Sigmoid colon (tissue), 4 donors: ENCODE data around the gene NNT.
"Not testable (repeated sequence)": the region's sequence is repeated elsewhere in the genome, so short reads cannot be mapped to it uniquely, and the experiment has no call there.

Experiments used
- EP300 ChIP-seq, 4 donors: sonication (generic); formaldehyde crosslinking; IDR thresholded peaks; one replicate each; pipeline ENCODE4 v1.6.1; 2017; ENCODE audit warnings: antibody characterized with exemption in 4 of 4
- POLR2A ChIP-seq, 2 donors: fragments of 450-650 bp; IDR thresholded peaks; one replicate each; pipeline ENCODE4 v1.6.1; 2016; ENCODE audit warnings: antibody characterized with exemption in 2 of 2, mild to moderate bottlenecking in 2 of 2, moderate library complexity in 2 of 2
- POLR2AphosphoS5 ChIP-seq, 4 donors: sonication (generic); formaldehyde crosslinking; IDR thresholded peaks; one replicate each; pipeline ENCODE4 v1.6.1; 2017; ENCODE audit warnings: antibody characterized with exemption in 4 of 4
- TF ChIP-seq, protein P1 (sequence below), 4 experiments: fragments of 450-650 bp in 3 of 4; fragments of 200-600 bp in 1 of 4; IDR thresholded peaks; one replicate each; pipeline ENCODE4 v1.5.1; 2016 to 2019; ENCODE audit warnings: antibody characterized with exemption in 4 of 4, mild to moderate bottlenecking in 3 of 4, moderate library complexity in 2 of 4

DNA sequence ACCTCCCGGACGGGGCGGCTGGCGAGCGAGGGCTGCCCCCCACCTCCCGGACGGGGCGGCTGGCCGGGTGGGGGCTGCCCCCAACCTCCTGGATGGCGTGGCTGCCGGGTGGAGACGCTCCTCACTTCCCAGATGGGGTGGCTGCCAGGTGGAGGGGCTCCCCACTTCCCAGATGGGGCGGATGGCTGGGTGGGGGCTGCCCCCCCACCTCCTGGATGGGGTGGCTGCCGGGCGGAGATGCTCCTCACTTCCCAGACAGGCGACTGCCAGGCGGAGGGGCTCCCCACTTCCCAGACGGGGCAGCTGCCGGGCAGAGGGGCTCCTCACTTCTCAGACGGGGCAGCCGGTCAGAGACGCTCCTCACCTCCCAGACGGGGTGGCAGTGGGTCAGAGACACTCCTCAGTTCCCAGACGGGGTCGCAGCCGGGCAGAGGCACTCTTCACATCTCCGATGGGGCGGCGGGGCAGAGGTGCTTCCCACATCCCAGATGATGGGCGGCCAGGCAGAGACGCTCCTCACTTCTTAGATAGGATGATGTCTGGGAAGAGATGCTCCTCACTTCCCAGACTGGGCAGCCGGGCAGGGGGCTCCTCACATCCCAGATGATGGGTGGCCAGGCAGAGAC, 143.1 kb downstream of the NNT start:
- not testable (repeated sequence) for TF ChIP-seq POLR2A, EP300, POLR2AphosphoS5 (IDR thresholded peaks at IDR 0.05)
- TF ChIP-seq, protein P1, sequence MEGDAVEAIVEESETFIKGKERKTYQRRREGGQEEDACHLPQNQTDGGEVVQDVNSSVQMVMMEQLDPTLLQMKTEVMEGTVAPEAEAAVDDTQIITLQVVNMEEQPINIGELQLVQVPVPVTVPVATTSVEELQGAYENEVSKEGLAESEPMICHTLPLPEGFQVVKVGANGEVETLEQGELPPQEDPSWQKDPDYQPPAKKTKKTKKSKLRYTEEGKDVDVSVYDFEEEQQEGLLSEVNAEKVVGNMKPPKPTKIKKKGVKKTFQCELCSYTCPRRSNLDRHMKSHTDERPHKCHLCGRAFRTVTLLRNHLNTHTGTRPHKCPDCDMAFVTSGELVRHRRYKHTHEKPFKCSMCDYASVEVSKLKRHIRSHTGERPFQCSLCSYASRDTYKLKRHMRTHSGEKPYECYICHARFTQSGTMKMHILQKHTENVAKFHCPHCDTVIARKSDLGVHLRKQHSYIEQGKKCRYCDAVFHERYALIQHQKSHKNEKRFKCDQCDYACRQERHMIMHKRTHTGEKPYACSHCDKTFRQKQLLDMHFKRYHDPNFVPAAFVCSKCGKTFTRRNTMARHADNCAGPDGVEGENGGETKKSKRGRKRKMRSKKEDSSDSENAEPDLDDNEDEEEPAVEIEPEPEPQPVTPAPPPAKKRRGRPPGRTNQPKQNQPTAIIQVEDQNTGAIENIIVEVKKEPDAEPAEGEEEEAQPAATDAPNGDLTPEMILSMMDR (IDR thresholded peaks at IDR 0.05): not testable (repeated sequence)
